DOHH2 (cell line): ENCODE measurements around the gene CHD5.

Experiments
- EZH2phosphoT487 ChIP-seq: fragments of 200-600 bp; sonication (generic); IDR thresholded peaks from 2 replicates; pipeline ENCODE4 v1.6.1; 2017; ENCODE audit warnings: borderline replicate concordance, mild to moderate bottlenecking, antibody characterized with exemption, low read length, moderate library complexity, mixed read lengths
- TF ChIP-seq, protein P1 (sequence below): fragments of 200-600 bp; sonication (generic); IDR thresholded peaks from one replicate; pipeline ENCODE4 v1.5.1; 2014; ENCODE audit warnings: antibody characterized with exemption, mild to moderate bottlenecking, low read depth, low read length; ENCODE audit not compliant: poor library complexity, severe bottlenecking

DNA sequence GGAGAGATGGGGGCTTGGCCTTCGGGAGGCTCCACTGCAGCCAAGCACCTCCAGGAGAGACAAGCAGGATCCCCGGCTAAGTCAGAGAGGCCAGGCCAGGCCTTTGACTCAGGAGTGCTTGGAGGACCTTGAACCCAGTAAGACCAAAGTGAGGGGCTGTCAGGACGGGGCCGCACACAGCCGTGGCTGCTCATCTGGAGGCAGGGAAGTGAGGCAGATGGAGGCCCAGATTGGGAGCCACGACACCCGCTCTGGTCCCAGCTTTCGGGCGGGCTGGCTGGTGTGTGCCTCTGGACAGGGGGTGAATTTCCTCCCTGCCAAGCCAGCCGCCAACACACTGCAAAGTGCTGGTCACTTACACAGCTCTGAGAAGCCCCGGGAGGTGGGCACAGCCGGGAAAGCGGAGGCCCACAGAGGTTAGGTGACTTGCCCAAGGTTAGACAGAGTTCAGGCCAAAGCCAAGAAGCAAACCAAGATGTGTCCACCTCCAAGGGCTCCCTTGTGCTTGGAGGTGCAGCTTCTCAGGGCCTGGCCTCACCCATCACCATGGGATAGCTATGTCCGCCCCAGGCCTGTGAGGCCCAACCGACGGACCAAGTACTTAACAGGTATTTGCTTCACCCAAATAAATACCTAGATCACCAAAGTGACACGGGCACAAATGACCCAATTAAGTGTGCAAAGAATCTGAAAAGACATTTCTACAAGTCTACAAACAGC lies 58.3 kb downstream of the CHD5 start:
- no peak for TF ChIP-seq EZH2phosphoT487
- TF ChIP-seq, protein P1, sequence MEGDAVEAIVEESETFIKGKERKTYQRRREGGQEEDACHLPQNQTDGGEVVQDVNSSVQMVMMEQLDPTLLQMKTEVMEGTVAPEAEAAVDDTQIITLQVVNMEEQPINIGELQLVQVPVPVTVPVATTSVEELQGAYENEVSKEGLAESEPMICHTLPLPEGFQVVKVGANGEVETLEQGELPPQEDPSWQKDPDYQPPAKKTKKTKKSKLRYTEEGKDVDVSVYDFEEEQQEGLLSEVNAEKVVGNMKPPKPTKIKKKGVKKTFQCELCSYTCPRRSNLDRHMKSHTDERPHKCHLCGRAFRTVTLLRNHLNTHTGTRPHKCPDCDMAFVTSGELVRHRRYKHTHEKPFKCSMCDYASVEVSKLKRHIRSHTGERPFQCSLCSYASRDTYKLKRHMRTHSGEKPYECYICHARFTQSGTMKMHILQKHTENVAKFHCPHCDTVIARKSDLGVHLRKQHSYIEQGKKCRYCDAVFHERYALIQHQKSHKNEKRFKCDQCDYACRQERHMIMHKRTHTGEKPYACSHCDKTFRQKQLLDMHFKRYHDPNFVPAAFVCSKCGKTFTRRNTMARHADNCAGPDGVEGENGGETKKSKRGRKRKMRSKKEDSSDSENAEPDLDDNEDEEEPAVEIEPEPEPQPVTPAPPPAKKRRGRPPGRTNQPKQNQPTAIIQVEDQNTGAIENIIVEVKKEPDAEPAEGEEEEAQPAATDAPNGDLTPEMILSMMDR: no peak
